NCI-H2227 treated with DMSO at 0.1 percent for 48 hours (cell line): Measurements from ENCODE around the gene DCTN4.

Experiments
- DNase-seq: peaks from one replicate; lab custom pipeline; 2025; lab: John Stamatoyannopoulos, UW

Gene DCTN4

DNA sequence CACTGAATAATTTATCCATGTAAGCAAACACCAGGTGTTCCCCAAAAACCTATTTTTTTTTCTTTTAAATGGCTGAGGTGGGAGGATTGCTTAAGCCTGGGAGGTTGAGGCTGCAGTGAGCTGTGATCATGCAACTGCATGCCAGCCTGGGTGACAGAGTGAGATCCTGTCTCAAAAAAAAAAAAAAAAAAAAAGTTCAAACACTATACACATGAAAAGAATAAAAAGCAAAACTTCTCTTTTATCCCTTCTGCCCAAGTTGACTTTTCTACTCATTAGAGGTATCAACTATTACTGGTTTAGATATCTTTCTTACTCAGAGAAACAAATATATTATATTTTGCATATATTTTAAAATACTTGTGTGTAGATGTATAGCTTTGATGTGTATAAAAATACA, 17.8 kb downstream of the DCTN4 start:
- DNase-seq: no peak

GRCh38 chr5:150738862-150739261, 20.0 kb downstream of the DCTN4 start:
- no peak for DNase-seq

GRCh38 chr5:150734579-150735384, 24.0 kb downstream of the DCTN4 start:
- DNase-seq: no peak

DNA sequence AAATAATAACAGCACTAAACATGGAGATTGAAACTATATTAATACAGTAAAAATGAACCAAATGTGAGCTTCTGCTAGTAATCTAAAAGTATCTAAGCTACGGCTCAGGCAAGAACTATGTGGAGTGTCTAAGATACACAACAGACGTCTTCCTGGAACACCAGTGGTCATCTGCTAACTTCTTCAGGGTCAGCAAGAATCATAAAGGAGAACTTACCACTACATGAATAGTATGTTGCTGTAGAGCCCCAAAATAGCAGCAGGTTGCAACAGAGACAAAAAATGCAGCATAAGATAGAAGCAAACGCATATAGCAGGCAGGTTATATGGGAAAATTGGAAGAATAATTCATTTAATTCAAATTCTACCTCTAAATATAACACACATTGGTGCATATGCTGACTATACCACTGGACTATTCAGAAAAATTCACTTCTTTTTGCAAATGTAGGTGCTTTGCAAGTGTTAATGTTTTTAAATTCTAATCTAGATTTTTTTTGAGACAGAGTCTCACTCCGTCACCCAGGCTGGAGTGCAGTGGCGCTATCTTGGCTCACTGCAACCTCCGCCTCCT, 27.1 kb downstream of the DCTN4 start:
- no peak for DNase-seq

GRCh38 chr5:150729859-150730258, 29.0 kb downstream of the DCTN4 start:
- no peak for DNase-seq

GRCh38 chr5:150723845-150724244, 35.0 kb downstream of the DCTN4 start:
- no peak for DNase-seq

DNA sequence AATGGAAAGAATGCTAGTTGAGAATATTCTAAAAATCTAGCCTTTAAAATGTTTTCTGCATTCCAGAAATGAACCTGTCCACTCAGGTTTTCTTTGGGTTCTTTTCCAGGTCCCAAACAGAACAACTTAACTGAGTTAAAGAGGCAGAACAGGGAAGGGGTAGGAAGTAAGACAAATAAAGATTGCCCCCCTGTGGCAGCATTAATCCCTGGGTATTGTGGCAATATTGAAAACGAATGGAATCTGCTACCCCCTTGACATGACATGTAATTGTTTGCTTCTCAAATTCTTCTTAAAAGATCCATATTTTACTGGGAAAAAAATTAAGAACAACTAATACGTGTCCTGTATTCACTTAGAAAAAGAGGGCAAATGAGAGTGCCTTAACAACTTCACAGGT, 48.7 kb downstream of the DCTN4 start:
- no peak for DNase-seq

DNA sequence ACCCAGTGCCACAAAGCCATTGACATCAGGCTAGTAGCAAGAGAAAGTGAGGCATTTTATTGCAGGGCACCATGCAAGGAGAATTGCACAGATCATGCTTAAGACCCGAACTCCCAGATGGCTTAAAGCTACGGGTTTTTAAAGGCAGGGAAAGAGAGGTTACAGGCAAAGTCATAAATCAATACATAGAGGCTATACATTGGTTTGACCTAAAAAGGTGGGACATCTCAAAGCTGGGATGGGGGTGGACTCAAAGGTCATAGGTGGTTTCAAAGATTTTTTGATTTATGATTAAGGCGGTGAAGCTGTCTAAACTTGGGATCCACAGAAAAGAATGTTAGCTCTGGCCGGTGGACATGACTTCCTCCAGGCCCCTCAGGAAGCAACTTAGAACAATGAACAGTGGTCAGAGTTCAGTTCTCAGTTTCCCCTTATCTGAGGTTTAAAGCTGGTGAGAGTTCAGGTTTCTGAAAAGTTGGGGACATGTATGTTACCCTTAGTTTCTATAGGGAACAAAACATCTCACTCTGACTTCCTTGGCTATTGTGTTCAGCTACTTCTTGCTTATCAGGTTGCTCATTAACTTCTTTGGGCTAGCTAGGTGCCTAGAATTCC, 51.9 kb downstream of the DCTN4 start:
- no peak for DNase-seq

DNA sequence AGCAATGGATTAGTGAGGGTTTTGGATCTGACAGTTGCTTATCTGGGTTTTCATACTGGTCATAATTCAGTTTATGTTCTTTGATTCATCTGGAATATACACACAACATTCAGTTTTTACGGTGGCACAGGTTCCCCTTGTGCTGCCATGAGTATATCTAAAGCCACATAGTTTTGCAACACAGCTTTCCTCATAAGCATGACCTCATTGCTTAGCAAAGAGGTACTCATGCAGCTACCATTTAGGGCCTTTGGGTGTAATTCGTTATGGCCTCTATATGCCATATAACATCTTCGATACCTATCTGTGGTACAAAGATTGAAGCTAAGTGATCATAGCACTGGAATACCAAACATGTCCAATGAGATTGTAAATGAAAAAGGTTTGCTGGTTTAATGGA, 55.1 kb downstream of the DCTN4 start:
- no peak for DNase-seq

DNA sequence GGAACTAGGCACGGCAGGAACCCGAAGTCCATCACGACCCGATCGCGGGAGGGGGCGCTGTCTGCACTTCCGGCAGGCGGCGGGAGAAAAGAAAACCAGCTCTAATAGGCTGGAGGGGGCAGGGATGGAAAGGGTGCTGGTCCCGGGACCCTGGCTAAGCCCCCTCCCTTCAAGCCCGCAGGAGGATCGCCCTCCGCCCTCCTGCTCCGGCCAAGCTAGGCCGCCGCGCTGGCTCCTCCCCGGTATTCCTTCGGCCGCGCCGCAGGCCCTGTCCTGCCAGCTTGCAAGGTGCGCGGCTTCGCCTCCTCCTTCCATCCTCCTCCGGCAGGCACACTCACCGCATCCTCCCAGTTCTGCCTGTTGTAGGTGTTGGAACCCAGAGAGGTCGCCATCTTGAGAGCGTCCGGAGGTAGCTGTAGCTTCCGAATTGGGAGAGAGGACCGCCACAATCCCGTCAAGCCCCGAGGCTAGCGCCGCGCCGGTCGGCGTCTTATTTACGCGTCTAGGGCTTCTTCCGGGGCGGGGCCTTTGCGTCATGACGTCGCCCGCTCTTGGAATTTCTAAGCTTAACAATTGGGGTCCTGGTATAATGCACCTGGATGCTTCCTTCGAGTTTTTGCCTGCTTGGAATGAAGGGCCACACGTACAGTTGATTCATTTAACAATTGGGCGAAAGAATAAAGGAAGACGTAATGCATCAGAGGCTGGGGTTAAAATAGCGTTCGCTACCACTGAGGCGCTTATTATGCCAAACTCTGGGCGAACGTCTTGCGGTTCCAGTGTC, 58.0 kb downstream of the DCTN4 start, which contains the start of gene RBM22:
TSS of gene RBM22 (minus strand) at position 469 of the 784 bp plus-strand sequence. CDS start at position 392, 77 bp downstream.
- peak; percentile 83 for DNase-seq

DNA sequence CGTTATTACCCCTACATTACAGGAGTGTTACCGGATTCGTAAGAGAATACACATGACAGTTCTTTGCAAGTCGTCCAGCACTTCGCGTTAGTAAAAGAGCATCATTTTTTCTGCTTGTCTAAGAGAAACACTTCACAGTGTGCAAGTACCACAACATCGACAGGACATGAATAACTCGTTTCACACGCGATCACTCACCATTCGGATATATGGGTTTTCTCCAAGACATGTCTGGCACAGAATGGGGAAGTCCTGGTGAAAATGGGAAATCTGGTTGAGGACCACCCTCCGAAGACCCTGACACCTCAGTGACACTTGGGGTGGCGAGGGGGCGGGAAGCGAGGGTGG, 58.6 kb downstream of the DCTN4 start:
- DNase-seq: no peak

- no peak for DNase-seq
Measured at GRCh38 chr5:150694612-150695011, 64.2 kb downstream of the DCTN4 start.

DNA sequence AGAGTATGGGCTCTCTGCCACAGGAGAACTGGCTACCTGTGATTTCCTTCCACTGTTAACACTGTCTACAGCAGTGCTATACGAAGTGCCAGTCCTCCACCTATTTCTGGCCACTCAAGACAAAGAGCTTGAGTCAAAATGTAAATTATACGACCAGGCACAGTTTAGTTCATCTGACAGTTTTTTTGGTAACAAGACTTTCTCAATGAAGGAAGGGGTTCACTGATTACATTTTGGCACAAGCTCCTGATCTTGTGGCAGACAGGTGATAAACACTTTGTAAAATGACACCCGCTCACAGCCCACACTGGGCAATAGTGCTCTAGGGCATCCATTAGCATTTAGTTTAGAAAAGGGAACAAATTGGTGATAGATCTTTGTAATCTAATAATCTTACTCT, 66.5 kb downstream of the DCTN4 start:
- no peak for DNase-seq

DNA sequence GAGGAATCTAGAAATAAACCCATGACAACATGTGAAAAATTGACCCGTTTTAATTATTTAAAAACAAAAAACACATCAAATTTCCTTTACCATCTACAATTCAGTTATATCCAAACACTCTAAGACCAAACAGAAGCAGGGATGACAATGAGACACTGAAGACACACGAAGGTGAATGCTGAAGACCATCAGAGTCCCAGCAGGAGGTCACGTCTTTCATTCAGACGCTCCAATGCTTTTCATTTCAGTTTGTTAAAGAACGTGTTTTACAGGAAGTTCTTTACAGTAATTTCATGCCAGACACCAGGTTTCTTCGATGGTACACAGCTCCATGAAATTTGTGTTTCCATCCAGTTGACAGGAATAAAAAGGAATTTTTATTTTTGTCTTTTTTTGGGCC, 68.1 kb downstream of the DCTN4 start:
- DNase-seq: no peak

GRCh38 chr5:150689120-150689519, 69.7 kb downstream of the DCTN4 start:
- DNase-seq: no peak

DNA sequence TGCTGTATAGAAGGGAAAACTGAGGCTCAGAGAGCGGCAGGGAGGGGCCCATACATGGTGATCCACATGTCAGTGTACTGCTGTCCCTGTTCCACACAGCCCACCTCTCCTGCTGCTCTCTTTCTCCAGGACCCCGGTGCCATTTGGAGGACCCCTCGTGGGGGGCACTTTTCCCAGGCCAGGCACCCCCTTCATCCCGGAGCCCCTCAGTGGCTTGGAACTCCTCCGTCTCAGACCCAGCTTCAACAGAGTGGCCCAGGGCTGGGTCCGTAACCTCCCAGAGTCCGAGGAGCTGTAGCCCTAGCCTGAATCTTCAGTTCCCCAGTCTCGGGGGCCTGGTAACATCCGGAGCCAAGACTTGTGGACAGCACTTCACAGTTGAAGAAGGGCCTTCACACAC, 82.2 kb downstream of the DCTN4 start:
- no peak for DNase-seq

DNA sequence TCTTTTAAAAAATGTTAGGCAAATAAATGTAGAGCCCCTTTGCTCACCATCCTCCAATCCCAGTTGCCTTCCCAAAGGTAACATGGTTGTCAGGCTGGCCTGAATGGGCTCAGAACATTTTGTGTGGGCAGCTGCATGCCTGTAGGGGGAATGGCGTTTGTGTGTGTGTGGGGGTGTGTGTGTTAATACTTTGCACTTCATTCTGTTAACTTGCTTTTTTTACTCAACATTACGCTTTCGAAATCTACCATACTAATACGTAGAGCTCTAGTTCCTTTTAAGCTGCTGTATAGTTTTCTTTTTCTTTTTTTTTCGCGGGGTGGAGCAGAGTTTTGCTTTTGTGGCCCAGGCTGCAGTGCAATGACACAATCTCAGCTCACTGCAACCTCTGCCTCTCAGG, 83.7 kb downstream of the DCTN4 start:
- no peak for DNase-seq

DNA sequence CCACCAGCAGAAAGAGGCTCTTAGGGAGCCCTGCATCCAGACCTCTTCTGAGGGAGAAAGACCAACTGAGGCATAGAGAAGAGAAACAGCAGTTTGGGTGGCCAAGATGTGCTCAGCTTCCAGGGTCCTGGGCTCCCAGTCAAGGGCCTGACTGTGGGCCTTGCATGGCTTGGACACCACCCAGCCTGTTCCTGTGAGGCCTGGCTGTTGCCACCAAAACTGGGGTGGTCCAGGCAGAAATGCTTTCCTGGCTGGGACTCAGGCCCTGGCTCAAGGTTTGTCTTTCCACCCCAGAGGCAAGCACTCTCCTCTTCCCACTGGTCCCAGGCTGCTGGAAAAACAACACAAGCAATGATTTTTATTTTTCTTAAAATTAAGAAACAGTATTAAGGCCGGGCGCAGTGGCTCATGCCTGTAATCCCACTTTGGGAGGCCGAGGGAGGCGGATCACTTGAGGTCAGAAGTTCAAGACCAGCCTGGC, 84.4 kb downstream of the DCTN4 start:
- DNase-seq: no peak

- no peak for DNase-seq
Measured at GRCh38 chr5:150672884-150673275, 85.9 kb downstream of the DCTN4 start.

- no peak for DNase-seq
Measured at GRCh38 chr5:150672237-150672883, 86.5 kb downstream of the DCTN4 start.

DNA sequence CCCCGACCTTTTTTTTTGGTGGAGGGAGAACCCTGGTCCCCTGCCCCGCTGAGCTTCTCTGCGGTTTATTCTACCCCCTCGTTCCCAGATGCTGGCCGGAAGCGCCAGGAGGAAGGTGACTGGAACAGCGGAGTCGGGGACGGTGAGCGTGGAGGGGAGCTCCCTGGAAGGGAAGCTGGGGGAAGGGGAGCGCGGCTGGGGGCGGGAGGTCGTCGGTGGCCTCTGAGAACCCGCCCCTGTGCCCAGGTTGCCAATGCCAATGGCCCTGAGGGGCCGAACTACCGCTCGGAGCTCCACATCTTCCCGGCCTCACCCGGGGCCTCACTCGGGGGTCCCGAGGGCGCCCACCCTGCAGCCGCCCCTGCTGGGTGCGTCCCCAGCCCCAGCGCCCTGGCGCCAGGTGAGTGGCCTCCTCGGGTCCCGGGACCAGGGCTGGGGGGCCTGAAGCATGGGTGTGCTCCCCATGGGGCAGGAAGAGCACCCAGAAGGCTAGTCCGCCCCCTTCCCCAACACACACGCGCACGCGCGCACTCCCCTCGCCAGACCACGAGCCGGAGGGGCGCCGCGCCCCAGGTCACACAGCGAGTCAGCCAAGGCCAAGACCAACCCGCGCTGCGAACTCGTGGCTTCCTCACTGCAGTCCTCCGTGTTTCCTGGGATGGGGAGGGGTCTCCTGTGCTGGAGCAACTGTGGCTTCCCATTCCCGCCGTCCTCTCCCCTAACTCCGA, 87.1 kb downstream of the DCTN4 start:
- no peak for DNase-seq
